Measurements from ENCODE around the gene TTC39A. TPM values are rescaled to one million over a fixed set of nuclear protein-coding genes. Genes with fewer than 3 reads are reported as not detected.
A peak's percentile ranks its signal among the peaks of the same experiment; 100 is the strongest.

Gene TTC39A
- total RNA-seq, 1 donor from 2014 or later: 1.4 TPM

- FAIRE-seq (no peak), DNase-seq (ENCODE audit: low read depth) (no peak)
- H3K4me3 Mint-ChIP-seq (ENCODE audit: unreplicated experiment): no peak overlapping the region
- Histone ChIP-seq H3K79me2 (ENCODE audit: insufficient read depth, low read length) (no peaks in the 10 kb centered on the region), H3K36me3 (ENCODE audit: insufficient read depth, low read length) (no peaks in the 10 kb centered on the region), H3K4me1 (ENCODE audit: insufficient read depth, low read length) (no peaks in the 10 kb centered on the region), H3K27ac (ENCODE audit: low read depth, low read length) (no peak overlapping the region), H3K9ac (ENCODE audit: low read length) (no peak overlapping the region), H3K4me2 (ENCODE audit: low read length) (no peak overlapping the region), H4K20me1 (ENCODE audit: insufficient read depth, low read length) (no peaks in the 10 kb centered on the region), H3K4me3 (ENCODE audit: insufficient read depth, low read depth, low read length) (no peak overlapping the region), H2AFZ (ENCODE audit: low read depth, low read length) (no peak overlapping the region), H3K27me3 (ENCODE audit: insufficient read depth, low read length) (no peaks in the 10 kb centered on the region), H3K9me3 (ENCODE audit: insufficient read depth, low read depth, low read length) (no peaks in the 10 kb centered on the region)
- no peak for TF ChIP-seq CTCF (IDR thresholded peaks at IDR 0.05; ENCODE audit: insufficient read depth, low read depth, low read length)
- peaks cover 6% of the 10 kb centered on the region for H3K4me1 Mint-ChIP-seq (ENCODE audit: low read depth, unreplicated experiment)
- no peaks in the 10 kb centered on the region for H3K36me3 Mint-ChIP-seq (ENCODE audit: low read depth, unreplicated experiment)
- peaks cover 3% of the 10 kb centered on the region for H3K9me3 Mint-ChIP-seq (ENCODE audit: unreplicated experiment)
- no peak overlapping the region for H3K27ac Mint-ChIP-seq (ENCODE audit: unreplicated experiment)
- H3K27me3 Mint-ChIP-seq (ENCODE audit: low read depth, unreplicated experiment): peaks cover 8% of the 10 kb centered on the region
These were observed 9.1 kb downstream of the TTC39A start for GRCh38 chr1:51320967-51321923.

GRCh38 chr1:51317798-51318197, 12.6 kb downstream of the TTC39A start:
- Histone ChIP-seq H3K9me3 (ENCODE audit: insufficient read depth, low read depth, low read length) (no peaks in the 10 kb centered on the region), H2AFZ (ENCODE audit: low read depth, low read length) (no peak overlapping the region), H3K4me2 (ENCODE audit: low read length) (no peak overlapping the region), H4K20me1 (ENCODE audit: insufficient read depth, low read length) (no peaks in the 10 kb centered on the region), H3K9ac (ENCODE audit: low read length) (no peak overlapping the region), H3K27ac (ENCODE audit: low read depth, low read length) (no peak overlapping the region), H3K4me3 (ENCODE audit: insufficient read depth, low read depth, low read length) (no peak overlapping the region), H3K4me1 (ENCODE audit: insufficient read depth, low read length) (peaks cover 13% of the 10 kb centered on the region), H3K36me3 (ENCODE audit: insufficient read depth, low read length) (no peaks in the 10 kb centered on the region), H3K27me3 (ENCODE audit: insufficient read depth, low read length) (no peaks in the 10 kb centered on the region), H3K79me2 (ENCODE audit: insufficient read depth, low read length) (no peaks in the 10 kb centered on the region)
- no peaks in the 10 kb centered on the region for H3K9me3 Mint-ChIP-seq (ENCODE audit: unreplicated experiment)
- peaks cover 19% of the 10 kb centered on the region for H3K4me1 Mint-ChIP-seq (ENCODE audit: low read depth, unreplicated experiment)
- DNase-seq (ENCODE audit: low read depth) (no peak), FAIRE-seq (no peak)
- H3K27ac Mint-ChIP-seq (ENCODE audit: unreplicated experiment): no peak overlapping the region
- H3K27me3 Mint-ChIP-seq (ENCODE audit: low read depth, unreplicated experiment): peaks cover 3% of the 10 kb centered on the region
- no peaks in the 10 kb centered on the region for H3K36me3 Mint-ChIP-seq (ENCODE audit: low read depth, unreplicated experiment)
- TF ChIP-seq EZH2 (IDR thresholded peaks at IDR 0.05; ENCODE audit: insufficient read depth, low read length): no peak
- TF ChIP-seq CTCF (IDR thresholded peaks at IDR 0.05; ENCODE audit: insufficient read depth, low read depth, low read length): no peak
- H3K4me3 Mint-ChIP-seq (ENCODE audit: unreplicated experiment): no peak overlapping the region

GRCh38 chr1:51316846-51317120, 13.6 kb downstream of the TTC39A start:
- no peaks in the 10 kb centered on the region for H4K20me1 ChIP-seq (ENCODE audit: insufficient read depth, low read length)

More at GRCh38 chr1:51316846-51317120, 13.6 kb downstream of the TTC39A start:
- TF ChIP-seq CTCF (IDR thresholded peaks at IDR 0.05; ENCODE audit: insufficient read depth, low read depth, low read length) (no peak), EZH2 (IDR thresholded peaks at IDR 0.05; ENCODE audit: insufficient read depth, low read length) (no peak)
- Histone ChIP-seq H3K9ac (ENCODE audit: low read length) (no peak overlapping the region), H3K27ac (ENCODE audit: low read depth, low read length) (no peak overlapping the region), H2AFZ (ENCODE audit: low read depth, low read length) (no peak overlapping the region), H3K79me2 (ENCODE audit: insufficient read depth, low read length) (no peaks in the 10 kb centered on the region), H3K36me3 (ENCODE audit: insufficient read depth, low read length) (no peaks in the 10 kb centered on the region), H3K4me2 (ENCODE audit: low read length) (no peak overlapping the region), H3K9me3 (ENCODE audit: insufficient read depth, low read depth, low read length) (no peaks in the 10 kb centered on the region), H3K4me3 (ENCODE audit: insufficient read depth, low read depth, low read length) (no peak overlapping the region), H3K27me3 (ENCODE audit: insufficient read depth, low read length) (no peaks in the 10 kb centered on the region), H3K4me1 (ENCODE audit: insufficient read depth, low read length) (peaks cover 13% of the 10 kb centered on the region)
- Mint-ChIP-seq H3K4me1 (ENCODE audit: low read depth, unreplicated experiment) (peaks cover 19% of the 10 kb centered on the region), H3K27ac (ENCODE audit: unreplicated experiment) (no peak overlapping the region), H3K4me3 (ENCODE audit: unreplicated experiment) (no peak overlapping the region), H3K9me3 (ENCODE audit: unreplicated experiment) (peaks cover under 1% of the 10 kb centered on the region), H3K36me3 (ENCODE audit: low read depth, unreplicated experiment) (no peaks in the 10 kb centered on the region), H3K27me3 (ENCODE audit: low read depth, unreplicated experiment) (peaks cover 3% of the 10 kb centered on the region)
- FAIRE-seq (no peak), DNase-seq (ENCODE audit: low read depth) (peak; percentile 30)
